SK-N-SH (cell line): ENCODE measurements around the gene ASPN.

Experiments
- NFIC ChIP-seq: IDR thresholded peaks from 2 replicates; pipeline ENCODE4 v1.4.0; 2012; ENCODE audit warnings: borderline replicate concordance
- YY1 ChIP-seq: IDR thresholded peaks from 2 replicates; pipeline ENCODE4 v1.4.0; 2012; ENCODE audit warnings: low read depth, mild to moderate bottlenecking
- TF ChIP-seq, protein P1 (sequence below): fragments of 200-600 bp; sonication (generic); IDR thresholded peaks from 2 replicates; pipeline ENCODE4 v1.6.1; 2017; ENCODE audit warnings: antibody characterized with exemption, mild to moderate bottlenecking, moderate library complexity

DNA sequence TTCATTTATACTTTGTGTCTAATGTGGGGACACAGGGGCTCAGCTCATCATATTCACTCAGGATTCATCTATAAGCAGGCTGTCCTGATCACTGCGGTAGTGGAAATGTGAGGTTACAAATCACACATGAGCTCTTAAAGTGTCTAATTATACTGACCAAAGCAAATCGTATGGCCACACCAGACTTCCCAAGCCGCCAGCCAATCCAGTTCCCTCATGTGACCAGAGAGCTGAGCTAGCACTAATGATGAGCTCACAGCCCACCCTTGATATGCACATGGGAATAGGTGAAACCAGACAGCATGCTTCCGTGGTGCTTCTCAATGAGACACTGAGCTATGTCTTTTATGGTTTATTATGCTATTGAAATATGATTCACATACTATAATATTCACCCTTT, 35.9 kb upstream of the ASPN start:
- TF ChIP-seq YY1 (no peak), NFIC (no peak)
- TF ChIP-seq, protein P1, sequence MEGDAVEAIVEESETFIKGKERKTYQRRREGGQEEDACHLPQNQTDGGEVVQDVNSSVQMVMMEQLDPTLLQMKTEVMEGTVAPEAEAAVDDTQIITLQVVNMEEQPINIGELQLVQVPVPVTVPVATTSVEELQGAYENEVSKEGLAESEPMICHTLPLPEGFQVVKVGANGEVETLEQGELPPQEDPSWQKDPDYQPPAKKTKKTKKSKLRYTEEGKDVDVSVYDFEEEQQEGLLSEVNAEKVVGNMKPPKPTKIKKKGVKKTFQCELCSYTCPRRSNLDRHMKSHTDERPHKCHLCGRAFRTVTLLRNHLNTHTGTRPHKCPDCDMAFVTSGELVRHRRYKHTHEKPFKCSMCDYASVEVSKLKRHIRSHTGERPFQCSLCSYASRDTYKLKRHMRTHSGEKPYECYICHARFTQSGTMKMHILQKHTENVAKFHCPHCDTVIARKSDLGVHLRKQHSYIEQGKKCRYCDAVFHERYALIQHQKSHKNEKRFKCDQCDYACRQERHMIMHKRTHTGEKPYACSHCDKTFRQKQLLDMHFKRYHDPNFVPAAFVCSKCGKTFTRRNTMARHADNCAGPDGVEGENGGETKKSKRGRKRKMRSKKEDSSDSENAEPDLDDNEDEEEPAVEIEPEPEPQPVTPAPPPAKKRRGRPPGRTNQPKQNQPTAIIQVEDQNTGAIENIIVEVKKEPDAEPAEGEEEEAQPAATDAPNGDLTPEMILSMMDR = no peak
